A549 (cell line): ENCODE results near the gene NBEAL1. TPM values are rescaled to one million over a fixed set of nuclear protein-coding genes. Genes with fewer than 3 reads are reported as not detected.
"Not testable (repeated sequence)": the region's sequence is repeated elsewhere in the genome, so short reads cannot be mapped to it uniquely, and the experiment has no call there.

ENCODE experiments used
- ATAC-seq, 2 experiments: fragments of 200-7000 bp in 1 of 2; fragments of >200 bp in 1 of 2; cut with Nextera tagmentation in 1 of 2; cut with Tn5 transposase in 1 of 2; 3 replicates each; pipeline versions ENCODE4 v1.8.0 to v1.9.1; 2018 to 2020; ENCODE audit warnings: mild to moderate bottlenecking in 1 of 2, moderate library complexity in 1 of 2
- CTCF ChIA-PET: fragments of 300-600 bp; sonication (Branson Sonifier 250); formaldehyde crosslinking; extraction: SDS; loops from one replicate; lab custom pipeline; 2021; ENCODE audit warnings: antibody characterized with exemption, inconsistent platforms; lab: Yijun Ruan, JAX
- POLR2A ChIA-PET: fragments of 350-600 bp; formaldehyde crosslinking; extraction: SDS; loops from one replicate; lab custom pipeline; 2021; ENCODE audit warnings: antibody characterized with exemption, inconsistent platforms; lab: Yijun Ruan, JAX
- DNase-seq, 2 experiments: peaks; one replicate each; pipeline versions ENCODE4 v3.0.0 to v3.0.0-alpha.2; 2011 to 2016; ENCODE audit warnings: low read depth in 1 of 2, low spot score in 1 of 2
- FAIRE-seq: peaks from 2 replicates; lab custom pipeline; 2011; peaks lifted over from hg19 to GRCh38; lab: Jason Lieb, UNC
- H3K27ac ChIP-seq, 2 experiments: fragments of >200 bp; sonication (Bioruptor Twin); formaldehyde crosslinking; 3 replicates each; pipeline ENCODE4 v1.5.1; 2016 to 2017
- H3K4me1 ChIP-seq: fragments of >200 bp; sonication (Bioruptor Twin); formaldehyde crosslinking; 3 replicates; pipeline ENCODE4 v1.6.1; 2016
- H3K4me2 ChIP-seq: fragments of >200 bp; sonication (Bioruptor Twin); formaldehyde crosslinking; 3 replicates; pipeline ENCODE4 v1.6.1; 2016
- H3K4me3 ChIP-seq: fragments of >200 bp; sonication (Bioruptor Twin); formaldehyde crosslinking; 3 replicates; pipeline ENCODE4 v1.5.1; 2016
- H3K9me3 ChIP-seq: fragments of >200 bp; sonication (Bioruptor Twin); formaldehyde crosslinking; 3 replicates; pipeline ENCODE4 v1.6.1; 2016
- BHLHE40 ChIP-seq: IDR thresholded peaks from 2 replicates; pipeline ENCODE4 v1.6.1; 2012; ENCODE audit warnings: low read depth, low read length, inconsistent platforms
- CBX2 ChIP-seq: fragments of 200-600 bp; sonication (generic); IDR thresholded peaks from 2 replicates; pipeline ENCODE4 v1.6.1; 2016; ENCODE audit warnings: low read depth, mild to moderate bottlenecking, borderline replicate concordance
- CBX8 ChIP-seq: fragments of 200-600 bp; sonication (generic); IDR thresholded peaks from 2 replicates; pipeline ENCODE4 v1.6.1; 2016
- CEBPB ChIP-seq, 2 experiments: fragments of >200 bp in 1 of 2; sonication (Bioruptor Twin) in 1 of 2; formaldehyde crosslinking in 1 of 2; IDR thresholded peaks; 2 replicates each; pipeline ENCODE4 v1.6.1; 2012 to 2016
- EP300 ChIP-seq, 2 experiments: fragments of >200 bp; sonication (Bioruptor Twin); formaldehyde crosslinking; IDR thresholded peaks; 2 replicates in 1 of 2; 3 replicates in 1 of 2; pipeline ENCODE4 v1.6.1; 2016 to 2017
- FOSB ChIP-seq: fragments of 250-450 bp; sonication (Bioruptor Pico); IDR thresholded peaks from 2 replicates; pipeline ENCODE4 v1.5.0; 2020; ENCODE audit warnings: mild to moderate bottlenecking, moderate library complexity
- HDAC2 ChIP-seq: fragments of 200-600 bp; sonication (generic); IDR thresholded peaks from 2 replicates; pipeline ENCODE4 v1.6.1; 2016
- HOXB13 ChIP-seq: fragments of 250-450 bp; sonication (Bioruptor Pico); IDR thresholded peaks from 2 replicates; pipeline ENCODE4 v1.5.0; 2020; ENCODE audit warnings: low read depth, mild to moderate bottlenecking, moderate library complexity
- JUN ChIP-seq, 2 experiments: fragments of >200 bp; sonication (Bioruptor Twin); formaldehyde crosslinking; IDR thresholded peaks; 2 replicates in 1 of 2; 3 replicates in 1 of 2; pipeline ENCODE4 v1.6.1; 2016 to 2017
- KDM1A ChIP-seq: fragments of 200-600 bp; sonication (generic); IDR thresholded peaks from 2 replicates; pipeline ENCODE4 v1.6.1; 2016; ENCODE audit warnings: low read depth, mild to moderate bottlenecking
- KDM5A ChIP-seq: fragments of 200-600 bp; sonication (generic); IDR thresholded peaks from 2 replicates; pipeline ENCODE4 v1.6.1; 2016; ENCODE audit warnings: antibody characterized with exemption, mild to moderate bottlenecking
- MAZ ChIP-seq: fragments of 150-350 bp; IDR thresholded peaks from 2 replicates; pipeline ENCODE4 v1.6.1; 2014; ENCODE audit warnings: antibody characterized with exemption, low read depth, low read length, borderline replicate concordance
- NPAS2 ChIP-seq: fragments of 250-450 bp; sonication (Bioruptor Pico); IDR thresholded peaks from 2 replicates; pipeline ENCODE4 v1.8.0; 2022; ENCODE audit warnings: mild to moderate bottlenecking, moderate library complexity, borderline replicate concordance
- NR3C1 ChIP-seq: fragments of >200 bp; sonication (Bioruptor Twin); formaldehyde crosslinking; IDR thresholded peaks from 3 replicates; pipeline ENCODE4 v1.6.1; 2017
- PHF8 ChIP-seq: fragments of 200-600 bp; sonication (generic); IDR thresholded peaks from 2 replicates; pipeline ENCODE4 v1.6.1; 2016; ENCODE audit warnings: low read depth, mild to moderate bottlenecking, antibody characterized with exemption, moderate library complexity, borderline replicate concordance
- RCOR1 ChIP-seq: fragments of 150-350 bp; IDR thresholded peaks from 2 replicates; pipeline ENCODE4 v1.6.1; 2014; ENCODE audit warnings: antibody characterized with exemption, low read length, low read depth
- RFX5 ChIP-seq: fragments of 450-650 bp; IDR thresholded peaks from 2 replicates; pipeline ENCODE4 v1.7.1; 2014; ENCODE audit warnings: antibody characterized with exemption, mild to moderate bottlenecking, moderate library complexity
- TP53 ChIP-seq: fragments of 250-450 bp; sonication (Bioruptor Pico); IDR thresholded peaks from 2 replicates; pipeline ENCODE4 v1.5.0; 2021; ENCODE audit warnings: mild to moderate bottlenecking, moderate library complexity
- USF2 ChIP-seq: fragments of 450-650 bp; IDR thresholded peaks from 2 replicates; pipeline ENCODE4 v1.6.1; 2014; ENCODE audit warnings: antibody characterized with exemption
- ZNF302 ChIP-seq: fragments of 250-450 bp; sonication (Bioruptor Pico); IDR thresholded peaks from 2 replicates; pipeline ENCODE4 v1.9.0; 2021; ENCODE audit warnings: inconsistent platforms, mild to moderate bottlenecking, moderate library complexity
- ZSCAN20 ChIP-seq: fragments of 250-450 bp; sonication (Bioruptor Pico); IDR thresholded peaks from 2 replicates; pipeline ENCODE4 v1.8.0; 2022; ENCODE audit warnings: mild to moderate bottlenecking, moderate library complexity
- WGBS: methylation state at CpG from one replicate; pipeline ENCODE4 v1.1.6; 2017; ENCODE audit errors: missing lambda C conversion rate; 5-methylcytosine and 5-hydroxymethylcytosine counted together
- polyA plus RNA-seq, 4 experiments: library from polyadenylated mRNA; depleted of rRNA in 3 of 4; stranded (reverse); fragments of >200 nt; fragmentation: RNase III in 1 of 4; extraction: RNeasy Plus Mini Kit Qiagen cat#74134 plus additional on column Dnase treatment in 1 of 4; gene quantifications; 2 replicates in 3 of 4; 3 replicates in 1 of 4; pipeline ENCODE4 v1.2.3, GENCODE V29; 2011 to 2017
- TF ChIP-seq, protein P1 (sequence below): fragments of 150-350 bp; IDR thresholded peaks from 2 replicates; pipeline ENCODE4 v1.6.1; 2014; ENCODE audit warnings: low read depth, mild to moderate bottlenecking, low read length
- TF ChIP-seq, protein P2 (sequence below): fragments of 250-450 bp; sonication (Bioruptor Pico); IDR thresholded peaks from 2 replicates; pipeline ENCODE4 v1.5.0; 2021; ENCODE audit warnings: mild to moderate bottlenecking, moderate library complexity, borderline replicate concordance
- TF ChIP-seq, protein P3 (sequence below): IDR thresholded peaks from 2 replicates; pipeline ENCODE4 v1.6.1; 2012

Gene NBEAL1
- polyA plus RNA-seq, 2 of the 4 experiments (the other 2 are of a cell fraction), result 3.8 to 11.9 TPM

GRCh38 chr2:202990501-202990900 lies 24.2 kb upstream of the NBEAL1 start:
- ATAC-seq (no peak), FAIRE-seq (no peak), DNase-seq (no peak)
- Histone ChIP-seq H3K4me2 (no peak overlapping the region), H3K4me1 (no peaks in the 10 kb centered on the region), H3K27ac (no peak overlapping the region), H3K9me3 (no peaks in the 10 kb centered on the region), H3K4me3 (no peak overlapping the region)
- POLR2A ChIA-PET, result no interaction called here
- CTCF ChIA-PET, result no interaction called here
- TF ChIP-seq CEBPB (IDR thresholded peaks at IDR 0.05) (peak in 1 of 2 experiments; percentile 33; a peak in 2 of 4 replicates), CBX2 (no peak)
- 86% methylated on average over 3 of the region's 3 CpGs for WGBS

DNA sequence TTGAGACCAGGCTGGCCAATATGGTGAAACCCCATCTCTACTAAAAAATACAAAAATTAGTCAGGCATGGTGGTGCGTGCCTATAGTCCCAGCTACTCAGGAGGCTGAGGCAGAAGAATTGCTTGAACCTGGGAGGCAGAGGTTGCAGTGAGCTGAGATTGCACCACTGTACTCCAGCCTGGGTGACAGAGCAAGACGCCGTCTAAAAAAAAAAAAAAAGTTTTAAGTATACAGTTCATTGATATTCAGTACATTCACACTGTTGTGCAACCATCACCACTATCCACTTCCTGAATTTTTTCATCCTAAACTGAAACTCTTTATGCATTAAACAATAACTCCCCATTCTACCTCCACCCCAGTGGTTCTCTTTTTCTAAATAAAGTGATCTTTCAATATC lies 17.6 kb upstream of the NBEAL1 start:
- CTCF ChIA-PET, result not testable (repeated sequence)

GRCh38 chr2:203002054-203002821 lies 12.4 kb upstream of the NBEAL1 start:
- DNase-seq, result peak in 1 of 2 experiments; percentile 24
- POLR2A ChIA-PET, result interaction anchor here (0.6 kb wide), 1 partner anchor 91 kb away, joined by 3 read pairs; the partner anchor contains the start of gene WDR12
- TF ChIP-seq BHLHE40, result no peak
- no peak for TF ChIP-seq PHF8
- no peak for TF ChIP-seq NR3C1
- no peak for TF ChIP-seq TP53
- TF ChIP-seq CBX2, result no peak
- TF ChIP-seq CBX8, result no peak
- no peak for TF ChIP-seq RFX5
- TF ChIP-seq HOXB13 (CRISPR knock-in tag), result no peak
- no peak for TF ChIP-seq MAZ
- TF ChIP-seq KDM5A, result no peak
- TF ChIP-seq, protein P1, sequence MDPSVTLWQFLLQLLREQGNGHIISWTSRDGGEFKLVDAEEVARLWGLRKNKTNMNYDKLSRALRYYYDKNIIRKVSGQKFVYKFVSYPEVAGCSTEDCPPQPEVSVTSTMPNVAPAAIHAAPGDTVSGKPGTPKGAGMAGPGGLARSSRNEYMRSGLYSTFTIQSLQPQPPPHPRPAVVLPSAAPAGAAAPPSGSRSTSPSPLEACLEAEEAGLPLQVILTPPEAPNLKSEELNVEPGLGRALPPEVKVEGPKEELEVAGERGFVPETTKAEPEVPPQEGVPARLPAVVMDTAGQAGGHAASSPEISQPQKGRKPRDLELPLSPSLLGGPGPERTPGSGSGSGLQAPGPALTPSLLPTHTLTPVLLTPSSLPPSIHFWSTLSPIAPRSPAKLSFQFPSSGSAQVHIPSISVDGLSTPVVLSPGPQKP, result no peak
- TF ChIP-seq EP300 (IDR thresholded peaks at IDR 0.05), result no peak
- TF ChIP-seq, all 56 proteins: peak for 0
- no peak for FAIRE-seq
- ATAC-seq, result peak in 1 of 2 experiments; percentile 68; a peak in 3 of 6 replicates
- Histone ChIP-seq H3K4me2 (peak overlapping the region; percentile 25; the same call in 1 of the 3 replicates), H3K4me1 (peaks cover 9% of the 10 kb centered on the region; the same call in 2 of the 3 replicates), H3K27ac (no peak overlapping the region), H3K4me3 (no peak overlapping the region), H3K9me3 (no peaks in the 10 kb centered on the region)
- WGBS, result 69% methylated on average over 3 of the region's 3 CpGs
- CTCF ChIA-PET, result no interaction called here

More for the DNA sequence above, 17.6 kb upstream of the NBEAL1 start:
- WGBS, result 76% methylated on average over 3 of the region's 3 CpGs
- TF ChIP-seq CEBPB (IDR thresholded peaks at IDR 0.05), result 0 out of 4 replicates have a peak, but pooled peaks of 1 of the 2 experiments have one; percentile 8
- H3K27ac ChIP-seq, H3K9me3 ChIP-seq, H3K4me2 ChIP-seq, H3K4me1 ChIP-seq, POLR2A ChIA-PET, ATAC-seq, DNase-seq, FAIRE-seq, H3K4me3 ChIP-seq: not testable (repeated sequence)

GRCh38 chr2:203003716-203004115 lies 11.0 kb upstream of the NBEAL1 start:
- Histone ChIP-seq H3K27ac (no peak overlapping the region), H3K4me2 (no peak overlapping the region), H3K4me3 (no peak overlapping the region), H3K4me1 (peaks cover 9% of the 10 kb centered on the region; the same call in 2 of the 3 replicates), H3K9me3 (no peaks in the 10 kb centered on the region)
- POLR2A ChIA-PET, result no interaction called here
- DNase-seq, result no peak
- ATAC-seq, result no peak
- no peak for FAIRE-seq
- WGBS, result 92% methylated on average over 8 of the region's 8 CpGs
- CTCF ChIA-PET, result interaction anchor here (1.0 to 1.1 kb wide), 2 partner anchors 9 to 41 kb away, joined by 3 to 4 read pairs; no protein-coding TSS in a partner anchor
- TF ChIP-seq, protein P2, sequence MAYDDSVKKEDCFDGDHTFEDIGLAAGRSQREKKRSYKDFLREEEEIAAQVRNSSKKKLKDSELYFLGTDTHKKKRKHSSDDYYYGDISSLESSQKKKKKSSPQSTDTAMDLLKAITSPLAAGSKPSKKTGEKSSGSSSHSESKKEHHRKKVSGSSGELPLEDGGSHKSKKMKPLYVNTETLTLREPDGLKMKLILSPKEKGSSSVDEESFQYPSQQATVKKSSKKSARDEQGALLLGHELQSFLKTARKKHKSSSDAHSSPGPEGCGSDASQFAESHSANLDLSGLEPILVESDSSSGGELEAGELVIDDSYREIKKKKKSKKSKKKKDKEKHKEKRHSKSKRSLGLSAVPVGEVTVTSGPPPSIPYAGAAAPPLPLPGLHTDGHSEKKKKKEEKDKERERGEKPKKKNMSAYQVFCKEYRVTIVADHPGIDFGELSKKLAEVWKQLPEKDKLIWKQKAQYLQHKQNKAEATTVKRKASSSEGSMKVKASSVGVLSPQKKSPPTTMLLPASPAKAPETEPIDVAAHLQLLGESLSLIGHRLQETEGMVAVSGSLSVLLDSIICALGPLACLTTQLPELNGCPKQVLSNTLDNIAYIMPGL (CRISPR knock-in tag), result no peak
- TF ChIP-seq NPAS2, result no peak
- TF ChIP-seq, protein P3, sequence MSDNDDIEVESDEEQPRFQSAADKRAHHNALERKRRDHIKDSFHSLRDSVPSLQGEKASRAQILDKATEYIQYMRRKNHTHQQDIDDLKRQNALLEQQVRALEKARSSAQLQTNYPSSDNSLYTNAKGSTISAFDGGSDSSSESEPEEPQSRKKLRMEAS, result no peak
- no peak for TF ChIP-seq FOSB (CRISPR knock-in tag)
- no peak for TF ChIP-seq ZNF302
- no peak for TF ChIP-seq USF2
- TF ChIP-seq TP53, result no peak
- no peak for TF ChIP-seq KDM1A
- TF ChIP-seq ZSCAN20 (CRISPR knock-in tag), result no peak
- TF ChIP-seq, protein P1, result no peak
- TF ChIP-seq RCOR1, result no peak
- TF ChIP-seq BHLHE40, result no peak
- no peak for TF ChIP-seq HDAC2
- TF ChIP-seq JUN (IDR thresholded peaks at IDR 0.05), result no peak
- TF ChIP-seq CBX2, result no peak
